ENCODE results near the gene VPS54. TPM values are rescaled to one million over a fixed set of nuclear protein-coding genes. Genes with fewer than 3 reads are reported as not detected.

VPS54 gene
- total and polyA plus RNA-seq, 9 of the 15 experiments (the other 6 are each of a cell fraction or from before 2014, with no cell fraction given): 4.9 to 23.2 (median 13.2) TPM

GRCh38 chr2:63890678-63891077 lies 128.6 kb downstream of the VPS54 start:
- ATAC-seq: no peak
- Histone ChIP-seq H3K4me1 (replicated peaks in 1 of 2; ENCODE audit: control insufficient read depth in 2 of 2, insufficient read depth in 2 of 2, low read length in 2 of 2) (no peaks in the 10 kb centered on the region), H3K36me3 (ENCODE audit: control insufficient read depth, insufficient read depth, low read length) (peaks cover 83% of the 10 kb centered on the region), H3K79me2 (ENCODE audit: control insufficient read depth, insufficient read depth, low read length) (no peaks in the 10 kb centered on the region), H3K4me3 (no peak overlapping the region), H3K9me3 (replicated peaks; ENCODE audit: control insufficient read depth, insufficient read depth, low read depth, low read length) (no peaks in the 10 kb centered on the region), H3K27ac (ENCODE audit: extremely low read depth, low read depth, low read length) (no peak overlapping the region), H3K9ac (ENCODE audit: insufficient read depth in 1 of 2, low read depth in 2 of 2, low read length in 2 of 2) (no peak overlapping the region), H4K20me1 (replicated peaks; ENCODE audit: control insufficient read depth, insufficient read depth, low read length) (no peaks in the 10 kb centered on the region), H3K4me2 (ENCODE audit: insufficient read depth, low read length) (no peak overlapping the region), H3K27me3 (ENCODE audit: control insufficient read depth in 2 of 2, insufficient read depth in 2 of 2, low read length in 2 of 2) (no peaks in the 10 kb centered on the region), H2AFZ (ENCODE audit: low read depth, low read length) (no peak overlapping the region), H3K9me1 (ENCODE audit: control insufficient read depth, insufficient read depth, low read length) (no peaks in the 10 kb centered on the region)
- no peak for FAIRE-seq
- no peak for DNase-seq (ENCODE audit: extremely low read depth in 1 of 4, low spot score in 3 of 4)
- ChIA-PET POLR2A (interaction anchor here (1.1 kb wide), 2 partner anchors 12 to 15 kb away, joined by 3 read pairs; no protein-coding TSS in a partner anchor), CTCF (ENCODE audit: low intra/inter-chr PET ratio) (no interaction called here)
- intact Hi-C loops (cut with micrococcal nuclease) (no loop called here), in situ Hi-C loops (cut with MboI) (no loop called here)
- 86% methylated on average over 2 of the region's 2 CpGs for WGBS (ENCODE audit: insufficient coverage, low coverage, missing lambda C conversion rate)
- no peak for TF ChIP-seq SOX6 (IDR thresholded peaks at IDR 0.05)
- TF ChIP-seq RBFOX2 (IDR thresholded peaks at IDR 0.05; ENCODE audit: low read depth, low read length): no peak
- no peak for TF ChIP-seq ZNF589 (CRISPR knock-in tag; IDR thresholded peaks at IDR 0.05; ENCODE audit: low read depth)
- TF ChIP-seq NFYB (IDR thresholded peaks at IDR 0.05; ENCODE audit: extremely low read depth, insufficient read length): no peak
- TF ChIP-seq RBM22 (IDR thresholded peaks at IDR 0.05; ENCODE audit: low read depth, low read length, poor library complexity, severe bottlenecking): peak; percentile 13
- TF ChIP-seq THAP12 (CRISPR knock-in tag; IDR thresholded peaks at IDR 0.05): no peak
- no peak for TF ChIP-seq ZBTB40 (IDR thresholded peaks at IDR 0.05)
- no peak for TF ChIP-seq ZBTB40 (CRISPR knock-in tag; IDR thresholded peaks at IDR 0.05)
- TF ChIP-seq ZNF174 (CRISPR knock-in tag; IDR thresholded peaks at IDR 0.05): no peak
- no peak for TF ChIP-seq SMARCB1 (IDR thresholded peaks at IDR 0.05; ENCODE audit: insufficient read length, low read depth)
- BruUV-seq (replicated peaks): no TSS peak

Data from K562 (cell line).